HG03432 (cell line): ENCODE measurements around the gene SDHC.
A peak's percentile ranks its signal among the peaks of the same experiment; 100 is the strongest.

Experiments used
- ATAC-seq: cut with Tn5 transposase; IDR thresholded peaks from one replicate; pipeline ENCODE4 v1.9.1; 2021; ENCODE audit warnings: mild to moderate bottlenecking, moderate library complexity; ENCODE audit not compliant: unreplicated experiment

SDHC gene, protein sequence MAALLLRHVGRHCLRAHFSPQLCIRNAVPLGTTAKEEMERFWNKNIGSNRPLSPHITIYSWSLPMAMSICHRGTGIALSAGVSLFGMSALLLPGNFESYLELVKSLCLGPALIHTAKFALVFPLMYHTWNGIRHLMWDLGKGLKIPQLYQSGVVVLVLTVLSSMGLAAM

DNA sequence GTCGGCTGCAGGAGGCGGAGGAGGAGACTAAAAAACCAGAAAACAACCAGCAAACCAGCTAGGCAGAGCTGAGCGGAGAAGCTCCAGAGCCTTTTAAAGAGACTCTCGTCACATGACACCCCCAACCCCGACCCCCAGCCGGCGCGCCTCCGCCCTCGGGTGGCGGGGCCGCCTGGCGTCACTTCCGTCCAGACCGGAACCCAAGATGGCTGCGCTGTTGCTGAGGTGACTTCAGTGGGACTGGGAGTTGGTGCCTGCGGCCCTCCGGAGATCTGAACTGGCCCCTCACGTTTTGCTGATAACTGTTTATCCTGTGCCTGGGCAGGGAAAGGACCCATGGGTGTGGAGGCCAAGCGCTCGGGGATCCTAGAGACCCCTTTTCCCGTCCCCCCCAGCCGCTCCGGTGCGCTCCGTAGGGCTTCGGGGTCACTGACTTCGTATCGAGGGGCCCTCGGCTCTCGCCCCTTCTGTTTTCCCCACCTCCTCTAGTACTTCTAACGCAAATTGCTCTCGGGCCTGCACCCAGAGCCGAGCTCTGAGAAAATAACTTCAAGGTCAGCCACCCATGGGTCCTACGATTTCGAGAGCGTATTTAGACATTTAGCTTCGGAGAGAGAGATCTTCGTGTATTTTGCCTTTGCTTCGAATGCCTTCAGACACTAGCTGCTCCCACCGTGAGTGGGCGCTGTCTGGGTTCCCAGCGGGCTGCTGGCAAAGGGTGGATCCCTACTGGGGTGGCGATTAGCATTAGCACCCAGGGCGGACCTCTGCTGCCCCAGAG is at the start of gene SDHC:
Gene SDHC (plus strand): TSS at position 181 of the 781 bp plus-strand sequence. CDS start 25 bp downstream, at position 206.
- peak; percentile 99 for ATAC-seq

DNA sequence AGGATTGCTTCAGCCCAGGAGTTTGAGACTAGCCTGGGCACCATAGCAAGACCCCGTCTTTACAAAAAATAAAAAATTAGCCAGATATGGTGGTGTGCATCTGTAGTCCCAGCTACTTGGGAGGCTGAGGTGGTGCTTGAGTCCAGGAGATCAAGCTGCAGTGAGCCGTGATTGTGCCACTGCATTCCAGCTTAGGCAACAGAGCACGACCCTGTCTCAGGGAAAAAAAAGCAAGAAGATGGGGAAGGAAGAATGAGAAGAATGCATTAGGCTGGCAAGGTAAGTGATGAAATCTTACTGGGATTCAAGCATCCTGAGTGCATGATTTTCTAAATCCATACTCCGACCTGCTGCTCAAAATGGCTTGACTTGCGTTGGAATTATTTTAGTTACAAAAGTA is 48.9 kb upstream of the SDHC start:
- no peak for ATAC-seq

DNA sequence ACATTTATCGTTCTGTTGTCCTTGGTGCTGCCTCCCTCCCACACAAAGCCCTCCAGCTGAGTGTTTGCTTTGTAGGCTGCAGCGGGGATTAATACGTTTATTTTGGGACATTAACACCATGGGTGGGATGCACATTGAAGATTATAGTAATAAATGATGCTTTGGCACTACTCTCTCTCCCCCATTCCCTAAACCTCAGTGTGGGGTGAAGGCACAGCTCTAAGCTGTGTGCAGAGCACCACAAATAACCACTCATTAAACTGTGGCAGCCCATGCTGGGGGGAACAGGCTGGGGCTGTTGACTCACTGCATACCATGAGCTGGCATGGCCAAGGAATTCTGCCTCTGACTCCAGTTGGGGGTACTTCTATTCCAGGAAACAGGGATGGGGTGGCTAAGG is 48.0 kb upstream of the SDHC start:
- ATAC-seq: no peak

DNA sequence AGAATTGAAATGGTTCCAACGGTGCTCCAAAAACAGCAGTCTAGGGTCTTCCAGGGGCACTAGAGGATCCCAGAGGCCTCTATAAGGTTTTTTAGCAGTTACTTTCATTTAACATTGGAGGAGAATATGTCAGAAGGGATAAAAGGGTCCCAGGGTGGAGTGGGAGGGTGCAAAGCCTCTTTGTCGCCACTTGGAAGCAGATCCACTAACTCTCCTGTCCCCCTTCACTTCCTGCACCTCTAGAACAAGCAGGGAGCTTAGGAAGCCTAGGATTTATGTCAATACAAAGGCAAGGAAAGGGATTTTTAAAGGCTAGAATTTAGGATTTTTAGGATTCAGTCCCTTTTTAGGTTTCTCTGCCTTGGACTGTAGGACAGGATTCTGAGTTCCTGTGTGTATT is 47.3 kb upstream of the SDHC start:
- no peak for ATAC-seq

DNA sequence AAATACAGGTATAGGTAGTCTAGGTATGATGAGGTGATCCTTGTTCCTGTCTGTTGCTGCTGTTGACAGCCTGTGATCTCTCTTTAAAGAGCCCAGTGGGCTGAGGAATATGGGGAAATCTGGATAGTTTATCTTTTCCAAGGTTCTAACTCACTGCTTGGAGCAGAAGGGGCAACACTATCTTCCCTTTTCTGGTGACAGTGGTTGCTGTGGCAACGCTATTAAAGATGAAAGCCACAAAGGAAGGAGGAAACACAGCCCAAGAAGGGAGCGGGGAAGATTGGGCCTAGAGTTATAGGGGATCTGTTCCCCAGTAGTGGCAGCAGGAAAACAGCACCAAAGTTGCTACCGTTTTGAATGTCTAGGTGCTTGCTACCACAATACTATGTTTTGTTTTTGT is 46.9 kb upstream of the SDHC start:
- no peak for ATAC-seq

DNA sequence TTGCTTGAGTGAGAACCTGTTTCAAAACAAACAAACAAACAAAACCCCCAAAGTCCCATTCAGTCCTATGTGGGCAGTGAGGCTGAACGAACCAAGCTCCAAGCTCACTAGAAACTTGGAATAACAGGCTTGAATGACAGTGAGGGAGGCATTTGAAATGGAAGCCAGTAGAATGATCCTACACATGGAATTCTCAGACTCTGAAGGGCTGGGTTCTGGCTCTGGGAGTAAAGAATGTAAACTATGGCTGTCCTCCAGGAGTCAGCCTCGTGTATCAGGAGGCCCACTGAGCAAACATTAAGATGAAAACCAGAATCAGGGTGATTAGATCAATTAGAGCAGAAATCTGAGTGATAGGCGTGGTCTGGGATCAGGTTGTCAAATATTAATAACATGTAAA is 40.8 kb upstream of the SDHC start:
- no peak for ATAC-seq

DNA sequence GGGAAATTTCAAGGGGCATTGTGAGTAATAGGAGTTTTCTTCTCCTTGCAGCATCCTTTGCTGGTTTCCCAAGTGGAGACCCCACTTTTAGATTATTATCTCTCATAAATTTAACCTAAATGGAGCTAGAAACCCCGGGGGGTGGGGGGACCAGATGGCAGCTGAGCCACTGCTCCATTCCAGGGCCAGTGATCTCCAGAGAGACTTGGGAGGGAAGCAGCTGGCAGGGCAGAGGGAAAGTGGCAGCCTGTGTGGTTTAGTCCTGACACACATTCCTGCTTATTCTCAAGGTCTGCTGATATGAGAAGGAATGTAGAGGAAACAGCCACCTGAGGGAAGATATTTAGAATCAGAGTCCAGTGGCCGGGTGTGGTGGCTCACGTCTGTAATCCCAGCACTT is 39.3 kb upstream of the SDHC start:
- no peak for ATAC-seq

DNA sequence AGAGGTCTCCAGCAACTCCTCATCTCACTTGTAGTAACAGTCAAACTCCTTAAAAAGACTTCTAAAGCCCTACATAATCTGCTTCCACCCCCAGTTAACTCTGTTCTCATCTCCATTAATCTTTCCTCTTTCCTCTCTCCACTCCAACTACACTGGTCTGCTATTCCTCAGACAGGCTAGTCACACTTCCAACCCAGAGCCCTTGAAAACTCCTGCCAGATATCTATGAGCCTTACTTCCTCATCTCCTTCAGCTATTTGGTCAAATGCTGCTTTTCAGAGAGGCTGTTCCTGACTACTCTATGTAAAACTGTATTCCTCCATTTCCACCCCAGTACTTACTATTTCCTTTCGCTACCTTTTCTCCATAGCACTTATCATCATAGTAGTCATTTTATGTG is 31.2 kb upstream of the SDHC start:
- no peak for ATAC-seq

DNA sequence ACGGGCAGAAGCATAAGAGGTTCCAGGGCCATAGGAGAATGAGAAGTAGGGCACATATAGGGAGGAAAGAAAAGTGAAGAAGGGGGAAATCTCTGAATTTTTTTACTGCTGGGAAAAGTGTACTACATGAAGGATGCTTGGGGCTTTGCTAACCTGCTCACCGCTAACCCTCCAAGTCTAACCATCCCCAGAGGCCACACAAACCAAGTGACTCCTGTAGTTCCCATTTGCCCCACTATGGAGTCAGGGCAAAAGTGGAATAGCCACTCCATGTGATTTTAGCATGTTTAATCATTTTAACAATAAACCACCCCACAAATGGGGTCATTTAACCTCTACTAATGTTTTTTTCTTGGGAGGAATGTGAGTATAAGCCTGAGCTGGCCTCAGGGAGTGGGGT is 29.1 kb upstream of the SDHC start:
- no peak for ATAC-seq

DNA sequence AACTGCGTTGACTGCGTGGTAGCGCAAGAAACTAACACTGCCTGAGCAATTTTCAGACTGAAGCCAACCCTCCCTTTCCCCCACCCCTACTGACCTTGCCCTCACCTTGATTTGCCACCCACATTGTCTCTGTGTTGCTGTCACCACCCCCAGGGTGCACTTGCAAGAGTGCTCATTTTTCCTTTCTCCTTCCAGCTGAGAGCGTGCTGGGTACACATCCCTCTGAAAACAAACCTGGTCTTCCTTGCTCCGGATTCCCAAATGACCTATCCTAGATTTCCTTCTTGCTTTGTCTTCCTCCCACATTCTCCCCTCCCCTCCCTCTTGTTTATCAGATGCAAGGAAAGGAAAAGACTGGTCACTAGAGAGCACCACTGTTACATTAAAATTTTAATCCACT is 28.7 kb upstream of the SDHC start:
- ATAC-seq: no peak

DNA sequence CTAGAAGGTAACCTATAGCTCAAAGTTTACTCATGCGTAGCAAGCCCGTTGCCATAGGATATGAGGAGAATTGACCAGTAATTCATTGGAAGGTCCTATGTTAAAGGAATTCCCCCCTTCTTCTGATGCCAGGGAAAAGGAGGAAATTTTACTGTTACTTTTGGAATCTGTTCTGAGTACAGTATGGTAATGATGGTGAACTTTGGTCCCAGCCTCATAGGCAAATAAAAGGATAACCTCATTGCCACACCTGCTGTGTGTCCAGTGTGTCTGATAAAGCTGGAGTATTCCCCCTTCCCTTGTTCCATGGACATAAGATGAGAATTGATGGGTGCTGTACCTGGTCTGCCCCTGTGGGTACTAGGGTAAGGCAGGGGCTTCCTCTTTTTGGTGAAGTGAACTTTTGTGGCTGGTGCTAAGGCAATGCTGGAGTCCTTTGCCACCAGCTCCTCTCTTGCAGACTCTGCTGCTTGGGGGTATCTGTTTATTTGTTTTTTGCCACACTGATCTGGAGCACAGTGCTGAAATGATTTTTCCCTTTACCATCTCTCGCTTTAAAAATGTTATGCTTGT is 26.6 kb upstream of the SDHC start:
- ATAC-seq: no peak

DNA sequence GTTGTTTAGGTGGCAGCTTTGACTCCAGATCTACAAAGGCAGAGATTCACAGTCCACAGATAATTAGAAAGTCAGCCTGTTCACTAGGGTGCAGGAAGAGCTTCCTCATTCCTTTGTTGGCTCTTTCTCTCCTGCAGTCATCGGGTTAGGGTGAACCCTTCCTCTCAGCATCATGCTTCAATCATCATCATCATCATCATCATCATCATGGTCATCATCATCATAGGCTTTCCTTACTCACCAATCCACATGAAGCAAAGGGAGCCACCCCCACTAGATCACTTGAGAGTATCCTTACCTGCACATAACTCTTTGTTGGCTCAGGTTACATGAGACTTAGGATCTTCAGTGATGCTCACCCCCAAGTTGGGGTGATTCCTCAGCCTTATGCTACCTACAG is 23.4 kb upstream of the SDHC start:
- ATAC-seq: no peak

DNA sequence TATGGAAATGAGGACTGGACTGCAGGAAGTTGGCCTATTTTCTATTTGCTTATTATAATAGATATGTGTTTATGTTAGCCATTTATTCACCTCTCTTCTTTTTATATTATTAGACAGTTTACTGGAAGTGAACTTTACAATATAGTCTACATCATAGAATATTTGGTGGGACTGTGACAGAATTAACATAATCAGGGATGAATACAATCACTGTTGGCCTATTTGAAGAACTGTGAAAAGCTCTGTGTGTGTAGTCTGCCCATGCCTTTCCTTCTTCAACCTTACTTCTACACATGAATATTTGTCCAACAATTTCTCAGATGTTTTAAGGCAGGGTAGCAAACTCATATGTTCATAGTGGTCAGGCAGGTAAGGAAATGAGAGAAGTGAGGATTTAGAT is 16.8 kb upstream of the SDHC start:
- no peak for ATAC-seq

DNA sequence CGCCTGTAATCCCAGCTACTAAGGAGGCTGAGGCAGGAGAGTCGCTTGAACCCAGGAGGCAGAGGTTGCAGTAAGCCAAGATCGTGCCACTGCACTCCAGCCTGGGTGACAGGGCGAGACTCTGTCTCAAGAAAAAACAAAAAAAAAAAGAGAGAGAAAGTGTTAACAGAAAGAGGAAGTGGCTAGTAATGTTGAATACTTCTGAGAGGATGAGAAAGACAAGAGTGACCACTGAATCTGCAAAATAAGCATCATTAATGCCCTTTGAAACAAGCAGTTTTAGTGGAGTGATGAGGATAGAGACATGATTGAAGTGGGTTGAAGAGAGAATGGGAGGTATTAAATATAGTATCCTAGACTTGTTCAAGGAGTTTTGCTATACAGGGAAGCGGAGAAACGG is 16.1 kb upstream of the SDHC start:
- no peak for ATAC-seq

DNA sequence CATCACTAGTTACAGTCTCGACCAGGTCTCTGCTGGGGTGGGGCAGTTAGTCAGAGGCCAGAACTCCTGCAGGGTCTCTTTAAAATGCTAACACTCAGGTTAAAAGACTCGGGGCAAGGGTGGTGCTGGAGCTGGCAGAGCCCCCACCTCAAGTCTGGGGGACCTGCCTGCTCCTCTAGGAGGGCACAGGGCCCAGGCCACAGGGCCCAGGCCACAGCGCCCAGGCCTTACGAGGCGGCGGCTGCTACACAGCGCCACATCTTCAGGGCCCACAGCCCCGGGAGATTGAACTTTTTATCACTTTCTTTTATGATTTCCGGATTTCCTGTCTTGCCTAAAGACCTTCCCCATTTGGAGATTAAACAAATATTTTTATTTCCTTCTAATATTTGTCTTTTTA is 14.8 kb upstream of the SDHC start:
- ATAC-seq: no peak

DNA sequence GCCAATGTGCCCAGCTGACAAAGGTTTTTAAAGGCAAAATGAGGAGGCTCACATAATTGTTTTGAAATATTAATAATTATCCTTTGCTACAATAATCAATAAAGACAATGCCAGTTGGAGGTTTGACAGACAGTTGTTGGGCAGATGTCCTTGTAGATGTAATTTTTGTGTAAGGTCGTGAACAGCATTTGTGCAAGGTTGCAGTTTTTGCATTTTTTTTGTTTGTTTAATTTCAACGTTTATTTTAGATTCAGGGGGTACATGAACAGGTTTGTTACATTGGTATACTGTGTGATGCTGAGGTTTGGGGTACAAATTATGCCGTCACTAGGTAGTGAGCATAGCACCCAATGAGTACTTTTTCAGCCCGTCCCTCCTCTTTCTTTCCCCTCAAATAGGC is 13.7 kb upstream of the SDHC start:
- no peak for ATAC-seq

DNA sequence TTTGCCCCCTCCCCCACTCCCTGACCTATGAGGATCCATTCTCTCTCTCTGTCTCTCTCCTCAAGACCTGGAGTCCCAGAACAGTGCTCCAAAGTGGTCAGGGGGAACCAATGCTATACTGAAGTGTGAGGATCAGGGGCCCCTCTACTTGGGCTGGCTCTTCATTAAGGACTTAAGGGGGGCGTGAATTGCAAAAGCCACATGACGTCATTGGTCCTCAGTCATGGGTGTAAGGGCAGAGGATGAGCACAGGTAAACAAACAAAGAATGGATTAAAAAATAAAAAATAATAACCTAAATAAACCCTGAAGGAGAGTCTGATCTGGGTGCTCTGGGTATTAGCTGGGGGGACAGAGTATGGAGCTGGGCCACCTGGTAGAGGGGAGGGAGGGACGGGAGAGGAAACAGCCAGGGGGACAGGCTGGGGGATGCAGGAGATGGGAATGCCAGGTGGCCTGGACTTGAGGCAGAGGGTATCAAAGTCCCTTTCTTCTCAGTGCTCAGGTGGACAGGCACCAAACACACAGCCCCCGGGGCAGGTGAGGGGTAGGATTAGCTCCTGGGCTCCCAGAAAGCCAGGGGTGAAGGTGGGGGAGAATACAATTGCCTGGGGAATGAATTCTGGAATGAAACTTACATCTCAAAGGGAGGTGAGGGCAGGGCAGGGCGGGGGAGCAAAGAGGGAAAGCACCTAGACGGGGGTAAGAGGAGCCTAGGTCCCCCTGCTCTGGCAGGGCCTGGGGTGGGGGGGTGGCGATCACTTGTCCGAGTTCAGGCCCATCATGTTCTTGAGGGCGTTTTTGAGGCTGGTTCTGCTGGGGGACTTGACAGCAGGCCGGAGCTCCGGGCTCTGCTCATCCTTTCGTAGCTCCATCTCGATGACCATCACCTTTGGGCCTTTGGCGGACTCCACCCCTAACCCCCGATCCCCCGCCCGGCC is 9.0 kb upstream of the SDHC start:
- ATAC-seq: no peak

DNA sequence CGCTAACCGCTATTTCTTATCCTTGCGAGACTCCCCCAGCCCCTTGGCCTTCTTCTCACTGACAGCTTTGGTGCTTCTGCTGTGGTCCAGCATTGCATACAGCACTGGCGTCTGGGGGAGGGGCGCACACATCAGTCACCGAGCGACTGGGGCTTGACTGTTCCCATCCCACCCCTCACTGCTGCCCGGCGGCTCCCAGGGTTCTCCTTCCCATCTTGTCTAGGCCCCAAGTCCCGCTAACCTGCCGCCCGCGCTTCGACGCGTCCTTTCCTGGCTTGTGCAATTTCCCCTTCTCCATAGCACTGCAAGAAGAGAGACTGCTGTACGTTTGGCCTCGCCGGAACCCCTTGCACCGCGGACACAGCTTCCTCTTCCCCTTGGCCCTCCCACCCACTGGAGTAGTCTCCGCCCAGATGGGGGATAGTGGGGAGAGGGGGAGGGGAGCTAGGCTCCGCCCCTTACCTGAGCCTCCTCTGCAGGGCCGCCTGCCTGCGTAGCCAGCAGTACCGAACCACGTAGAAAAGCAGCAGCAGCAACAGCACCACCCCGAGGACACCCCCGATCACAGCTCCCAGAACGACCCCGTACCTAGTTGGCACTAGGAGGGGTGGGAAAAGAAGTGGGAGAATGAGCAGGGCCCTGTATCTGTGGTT is 8.2 kb upstream of the SDHC start:
- ATAC-seq: peak; percentile 89

DNA sequence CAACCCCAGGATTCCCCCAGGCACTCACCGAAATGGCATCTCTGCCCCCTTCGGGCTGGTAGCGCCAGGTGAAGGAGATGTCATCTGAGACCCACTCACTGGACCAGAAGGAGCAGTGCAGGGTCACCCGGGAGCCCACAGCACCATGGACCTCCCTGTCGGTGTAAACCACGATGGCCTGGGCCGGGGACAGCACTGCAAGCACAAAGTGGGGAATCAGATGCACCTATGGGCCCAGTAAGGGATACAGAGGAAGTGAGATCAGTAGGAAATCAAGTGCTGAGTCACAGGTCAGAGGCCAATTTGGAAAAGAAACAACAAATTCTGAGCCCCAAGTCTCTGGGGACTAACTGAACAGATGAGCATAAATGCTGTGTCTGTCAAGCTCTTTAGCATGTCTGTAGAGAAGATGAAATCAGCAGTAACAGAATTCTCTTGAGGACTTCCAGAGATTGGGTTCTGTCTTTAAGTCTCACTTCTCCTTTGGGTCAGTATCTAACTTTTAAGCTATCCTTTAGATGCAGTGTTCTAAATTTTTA is 6.9 kb upstream of the SDHC start:
- ATAC-seq: no peak

DNA sequence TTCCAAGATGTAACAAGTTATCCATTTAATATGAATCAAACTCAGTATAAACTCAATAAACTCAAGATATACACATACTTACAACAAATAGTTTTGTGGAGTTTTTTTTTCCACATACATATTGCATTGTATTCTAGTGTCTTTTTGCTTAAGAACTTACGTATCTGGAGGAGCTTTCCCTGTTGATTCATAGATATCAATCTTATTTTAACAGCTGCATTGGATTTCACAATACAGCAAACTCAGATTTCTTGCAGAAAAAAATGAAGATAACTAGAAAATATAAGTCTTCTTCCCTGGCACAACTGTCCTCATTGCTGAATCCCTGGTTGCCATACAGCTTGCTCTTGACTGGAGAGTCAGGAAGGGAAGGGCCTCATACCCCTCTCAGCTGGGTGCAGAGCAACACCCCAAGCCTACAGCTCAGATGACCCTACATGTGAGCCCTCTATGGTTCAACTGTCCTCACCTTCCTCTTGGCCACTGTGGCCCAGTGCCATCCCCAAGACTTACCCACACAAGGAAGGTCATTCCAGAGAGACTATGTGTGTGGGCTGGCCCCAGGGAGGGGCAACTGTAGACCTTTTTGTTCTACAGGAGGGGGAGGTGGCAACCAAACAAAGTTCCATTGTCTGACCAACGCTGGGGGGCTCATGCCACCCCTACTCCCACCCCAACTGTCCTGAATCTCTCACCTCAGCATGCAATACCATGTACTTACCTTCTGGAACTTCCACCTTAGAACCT is 6.1 kb upstream of the SDHC start:
- ATAC-seq: no peak
